Esophagus squamous epithelium (tissue), 5 donors: ENCODE measurements around the gene CPNE4. TPM values are rescaled to one million over a fixed set of nuclear protein-coding genes. Genes with fewer than 3 reads are reported as not detected.

Experiments used
- DNase-seq: peaks from one replicate; lab custom pipeline; 2025; lab: John Stamatoyannopoulos, UW
- H3K27ac ChIP-seq, 4 donors: fragments of 200-600 bp; sonication (generic); one replicate each; pipeline ENCODE4 v1.5.1; 2016 to 2019; ENCODE audit warnings: mild to moderate bottlenecking in 1 of 4
- H3K27me3 ChIP-seq, 4 donors: fragments of 200-600 bp; sonication (generic); 1 replicate in 3 of 4; 2 replicates in 1 of 4; pipeline versions ENCODE4 v1.5.1 to v1.6.0; 2017 to 2021; ENCODE audit warnings: antibody characterized with exemption in 1 of 4
- H3K36me3 ChIP-seq, 3 donors: fragments of 200-600 bp; sonication (generic); one replicate each; pipeline ENCODE4 v1.5.1; 2016 to 2019
- H3K4me1 ChIP-seq, 3 donors: fragments of 200-600 bp; sonication (generic); one replicate each; pipeline ENCODE4 v1.5.1; 2017 to 2019
- H3K4me3 ChIP-seq, 4 donors: fragments of 200-600 bp; sonication (generic); 1 replicate in 3 of 4; 2 replicates in 1 of 4; pipeline ENCODE4 v1.5.1; 2016 to 2019; ENCODE audit warnings: mild to moderate bottlenecking in 2 of 4, moderate library complexity in 1 of 4
- H3K9me3 ChIP-seq, 3 donors: fragments of 200-600 bp; sonication (generic); one replicate each; pipeline ENCODE4 v1.5.1; 2016 to 2019
- POLR2A ChIP-seq, 4 donors: fragments of 450-650 bp; IDR thresholded peaks; one replicate each; pipeline ENCODE4 v1.6.1; 2017; ENCODE audit warnings: antibody characterized with exemption in 4 of 4, mild to moderate bottlenecking in 4 of 4, moderate library complexity in 3 of 4
- WGBS, 2 donors: methylation state at CpG; one replicate each; pipeline ENCODE4 v1.1.5; 2018; 5-methylcytosine and 5-hydroxymethylcytosine counted together
- intact Hi-C: fragments of 100-400 bp; cut with DNase I; formaldehyde crosslinking; loops from one replicate; pipeline ENCODE4 v1.15.0; 2022
- total RNA-seq, 4 donors: library from RNA; depleted of rRNA; stranded (reverse); fragments of >200 nt; gene quantifications; one replicate each; pipeline ENCODE4 v1.1.0, GENCODE V29; 2016
- TF ChIP-seq, protein P1 (sequence below), 6 experiments: fragments of 450-650 bp in 4 of 6; fragments of 200-600 bp in 2 of 6; sonication (generic) in 2 of 6; IDR thresholded peaks; one replicate each; pipeline ENCODE4 v1.5.1; 2016 to 2019; ENCODE audit warnings: antibody characterized with exemption in 6 of 6, mild to moderate bottlenecking in 4 of 6, moderate library complexity in 4 of 6
- donor health status: DM: yes; HTN: yes; CAD: no.

Gene CPNE4
- total RNA-seq, 4 donors from 2014 or later: 0.19 TPM; not detected in 3

DNA sequence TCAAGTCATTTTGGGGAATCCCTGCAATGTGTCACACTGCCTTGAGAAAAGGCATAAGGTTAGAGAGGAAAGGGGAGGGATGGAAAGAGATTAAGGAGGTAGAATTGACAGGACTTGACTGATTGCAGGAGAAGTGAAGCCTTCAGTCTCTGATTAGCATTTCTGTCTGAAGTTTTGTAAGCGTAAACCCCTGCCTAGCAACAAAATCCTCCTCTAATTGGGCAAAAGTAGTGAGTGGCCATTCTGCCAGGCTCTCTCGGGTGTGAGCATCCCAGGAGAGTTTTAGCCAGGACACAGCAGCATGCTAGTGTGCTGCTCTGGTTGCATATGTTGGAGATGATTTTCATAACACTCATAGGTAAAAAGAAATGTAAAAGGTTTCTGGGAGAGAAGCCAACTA lies 415.0 kb downstream of the CPNE4 start:
- no peaks in the 10 kb centered on the region for H3K4me1 ChIP-seq
- H3K27ac ChIP-seq: no peak overlapping the region
- TF ChIP-seq, protein P1, sequence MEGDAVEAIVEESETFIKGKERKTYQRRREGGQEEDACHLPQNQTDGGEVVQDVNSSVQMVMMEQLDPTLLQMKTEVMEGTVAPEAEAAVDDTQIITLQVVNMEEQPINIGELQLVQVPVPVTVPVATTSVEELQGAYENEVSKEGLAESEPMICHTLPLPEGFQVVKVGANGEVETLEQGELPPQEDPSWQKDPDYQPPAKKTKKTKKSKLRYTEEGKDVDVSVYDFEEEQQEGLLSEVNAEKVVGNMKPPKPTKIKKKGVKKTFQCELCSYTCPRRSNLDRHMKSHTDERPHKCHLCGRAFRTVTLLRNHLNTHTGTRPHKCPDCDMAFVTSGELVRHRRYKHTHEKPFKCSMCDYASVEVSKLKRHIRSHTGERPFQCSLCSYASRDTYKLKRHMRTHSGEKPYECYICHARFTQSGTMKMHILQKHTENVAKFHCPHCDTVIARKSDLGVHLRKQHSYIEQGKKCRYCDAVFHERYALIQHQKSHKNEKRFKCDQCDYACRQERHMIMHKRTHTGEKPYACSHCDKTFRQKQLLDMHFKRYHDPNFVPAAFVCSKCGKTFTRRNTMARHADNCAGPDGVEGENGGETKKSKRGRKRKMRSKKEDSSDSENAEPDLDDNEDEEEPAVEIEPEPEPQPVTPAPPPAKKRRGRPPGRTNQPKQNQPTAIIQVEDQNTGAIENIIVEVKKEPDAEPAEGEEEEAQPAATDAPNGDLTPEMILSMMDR (IDR thresholded peaks at IDR 0.05): no peak
- TF ChIP-seq POLR2A (IDR thresholded peaks at IDR 0.05): no peak
- WGBS, 2 donors: 43 to 54% methylated on average over 2 of the region's 2 CpGs
- H3K9me3 ChIP-seq: no peaks in the 10 kb centered on the region
- intact Hi-C loops: no loop called here
- H3K4me3 ChIP-seq: no peak overlapping the region
- DNase-seq: no peak
- H3K36me3 ChIP-seq: no peaks in the 10 kb centered on the region
- no peaks in the 10 kb centered on the region for H3K27me3 ChIP-seq

DNA sequence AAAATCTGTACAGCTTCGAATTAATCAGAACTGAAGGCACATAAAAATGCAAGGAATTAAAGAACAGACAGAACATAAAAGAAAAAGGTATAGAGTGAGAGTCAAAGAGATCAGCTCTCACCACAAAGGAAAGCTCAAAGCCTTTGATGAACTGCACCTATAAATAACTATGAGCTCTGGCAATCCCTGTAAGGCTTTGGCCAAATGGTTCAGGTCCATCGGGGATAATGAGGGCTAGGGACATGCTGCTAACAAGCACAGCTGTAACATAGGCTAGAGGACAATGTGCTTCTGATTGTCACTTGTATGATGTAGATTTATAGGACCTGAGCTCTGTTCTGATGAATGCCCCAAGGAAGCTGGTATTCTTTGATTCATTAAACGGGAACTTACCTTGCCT lies 418.1 kb downstream of the CPNE4 start:
- H3K4me1 ChIP-seq: no peaks in the 10 kb centered on the region
- TF ChIP-seq POLR2A (IDR thresholded peaks at IDR 0.05): no peak
- TF ChIP-seq, protein P1 (IDR thresholded peaks at IDR 0.05): no peak
- H3K9me3 ChIP-seq: no peaks in the 10 kb centered on the region
- no peaks in the 10 kb centered on the region for H3K27me3 ChIP-seq
- H3K4me3 ChIP-seq: no peak overlapping the region
- no peaks in the 10 kb centered on the region for H3K36me3 ChIP-seq
- DNase-seq: no peak
- intact Hi-C loops: no loop called here
- 38 to 40% methylated on average over 3 of the region's 3 CpGs for WGBS, 2 donors
- H3K27ac ChIP-seq: no peak overlapping the region

DNA sequence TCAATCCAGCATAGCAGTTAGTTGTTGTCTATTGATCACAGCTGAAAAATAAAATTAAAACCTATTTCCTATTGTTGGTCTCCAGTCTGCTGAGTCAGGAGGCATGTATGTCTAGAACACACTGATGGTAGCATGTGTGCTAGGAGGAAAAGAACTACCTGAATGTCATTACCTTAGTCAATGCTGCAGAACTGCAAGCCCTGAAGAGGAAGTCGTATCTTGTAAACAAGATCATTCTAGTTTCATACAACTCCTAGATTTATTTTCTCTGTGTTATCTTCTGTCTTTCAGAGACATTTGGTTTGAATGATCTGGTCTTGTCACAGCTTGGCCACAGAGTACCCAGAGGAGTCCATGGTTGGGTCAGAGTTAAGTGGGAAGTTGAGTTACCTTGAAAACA lies 422.1 kb downstream of the CPNE4 start:
- Histone ChIP-seq H3K27me3 (peaks cover 0 to 3% (median 0%) of the 10 kb centered on the region in 4 donors), H3K36me3 (no peaks in the 10 kb centered on the region), H3K27ac (no peak overlapping the region), H3K4me1 (no peaks in the 10 kb centered on the region), H3K9me3 (no peaks in the 10 kb centered on the region), H3K4me3 (no peak overlapping the region)
- intact Hi-C loops: no loop called here
- 83 to 85% methylated on average over 1 of the region's 1 CpG for WGBS, 2 donors
- DNase-seq: no peak
- TF ChIP-seq POLR2A (IDR thresholded peaks at IDR 0.05): no peak
- TF ChIP-seq, protein P1 (IDR thresholded peaks at IDR 0.05): no peak

DNA sequence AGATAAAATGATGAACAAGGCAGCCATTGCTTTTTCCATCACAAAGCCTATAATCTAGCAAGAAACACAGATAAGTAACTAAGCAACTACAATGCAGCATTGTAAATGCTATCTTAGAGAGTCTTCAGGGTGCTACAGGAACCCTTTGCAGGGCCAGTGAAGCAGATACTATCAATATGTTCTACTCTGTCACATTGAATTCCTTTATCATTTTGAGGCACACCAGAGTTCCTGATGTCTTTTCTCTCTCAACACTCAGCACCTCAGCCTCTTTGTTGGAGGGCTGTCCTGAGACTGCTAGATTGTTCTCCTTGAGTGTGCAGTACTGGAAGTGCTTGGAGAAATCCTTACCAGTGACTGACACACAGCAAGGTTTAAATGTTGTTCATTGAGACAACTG lies 424.6 kb downstream of the CPNE4 start:
- Histone ChIP-seq H3K27me3 (peaks cover 0 to 3% (median 0%) of the 10 kb centered on the region in 4 donors), H3K9me3 (no peaks in the 10 kb centered on the region), H3K4me1 (no peaks in the 10 kb centered on the region), H3K27ac (no peak overlapping the region), H3K36me3 (no peaks in the 10 kb centered on the region), H3K4me3 (no peak overlapping the region)
- no peak for DNase-seq
- TF ChIP-seq, protein P1 (IDR thresholded peaks at IDR 0.05): no peak
- TF ChIP-seq POLR2A (IDR thresholded peaks at IDR 0.05): no peak
- intact Hi-C loops: no loop called here

DNA sequence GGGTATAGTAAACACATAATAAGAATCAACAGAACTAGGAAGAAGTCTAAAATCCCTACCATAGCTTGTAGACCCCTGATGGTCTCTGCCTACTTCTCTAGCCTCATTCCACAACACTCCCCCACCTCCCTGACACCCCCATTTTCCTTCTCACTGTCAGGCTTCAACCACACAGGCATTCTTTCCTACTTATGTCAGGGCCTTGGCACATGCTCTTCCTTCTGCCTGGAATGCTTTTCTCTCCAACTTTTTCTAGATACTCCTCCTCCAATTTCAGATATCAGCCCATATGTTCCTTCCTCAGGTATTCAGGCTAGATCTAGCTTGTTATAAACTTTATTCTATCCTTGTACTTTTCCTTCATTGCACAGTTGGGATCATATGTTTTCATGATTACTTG lies 426.1 kb downstream of the CPNE4 start:
- H3K27ac ChIP-seq: no peak overlapping the region
- H3K4me3 ChIP-seq: no peak overlapping the region
- TF ChIP-seq, protein P1 (IDR thresholded peaks at IDR 0.05): no peak
- DNase-seq: no peak
- intact Hi-C loops: no loop called here
- H3K4me1 ChIP-seq: no peaks in the 10 kb centered on the region
- no peaks in the 10 kb centered on the region for H3K9me3 ChIP-seq
- H3K36me3 ChIP-seq: no peaks in the 10 kb centered on the region
- H3K27me3 ChIP-seq: peaks cover 0 to 3% (median 0%) of the 10 kb centered on the region in 4 donors
